SKM-1 (cell line): ENCODE results near the gene TACC2.
"Not testable (repeated sequence)": the region's sequence is repeated elsewhere in the genome, so short reads cannot be mapped to it uniquely, and the experiment has no call there.

Source experiments
- DNase-seq: peaks from one replicate; lab custom pipeline; 2025; ENCODE audit not compliant: unreplicated experiment; lab: John Stamatoyannopoulos, UW

TACC2 gene

GRCh38 chr10:122188706-122189105 lies 199.7 kb downstream of the TACC2 start:
- no peak for DNase-seq

GRCh38 chr10:122189185-122189584 lies 200.2 kb downstream of the TACC2 start:
- no peak for DNase-seq

DNA sequence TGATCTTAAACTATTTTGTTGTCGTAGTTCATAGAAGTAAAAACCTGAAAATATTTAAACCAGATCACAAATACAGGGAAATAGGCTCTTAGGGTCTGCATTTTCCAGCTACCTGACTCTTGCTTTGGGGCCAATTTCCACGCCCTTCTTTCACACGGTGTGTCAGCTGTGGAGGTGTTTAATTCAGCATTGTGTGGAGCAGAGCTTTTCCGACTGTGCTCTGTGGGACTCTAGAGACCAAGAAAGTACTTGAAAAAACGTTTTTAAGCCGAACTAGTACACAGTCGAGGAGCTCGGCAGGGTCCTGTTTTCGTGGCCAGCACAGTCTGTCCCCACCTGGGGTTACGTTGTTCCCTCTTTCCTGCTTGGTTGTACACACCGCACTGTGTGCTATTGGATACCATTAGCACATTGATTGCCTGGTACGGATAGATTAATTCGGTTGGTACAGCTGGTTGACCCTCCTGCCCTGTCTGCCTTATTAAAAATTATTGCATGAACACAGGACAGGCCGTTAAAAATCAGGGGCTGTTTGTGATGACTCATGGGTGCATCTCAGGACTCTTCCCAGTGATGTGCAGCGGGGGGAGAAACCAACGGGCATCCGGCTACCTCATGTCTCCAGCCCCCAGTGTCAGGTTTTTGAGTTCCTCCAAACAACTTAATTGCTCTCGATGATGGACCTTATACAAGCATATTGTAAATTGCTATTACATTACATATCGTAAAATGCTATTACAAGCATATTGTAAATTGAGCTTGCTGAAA lies 201.4 kb downstream of the TACC2 start:
- no peak for DNase-seq

GRCh38 chr10:122191936-122192541 lies 203.1 kb downstream of the TACC2 start:
- no peak for DNase-seq

GRCh38 chr10:122194251-122194650 lies 205.3 kb downstream of the TACC2 start:
- DNase-seq = no peak

GRCh38 chr10:122196218-122196617 lies 207.3 kb downstream of the TACC2 start:
- no peak for DNase-seq

DNA sequence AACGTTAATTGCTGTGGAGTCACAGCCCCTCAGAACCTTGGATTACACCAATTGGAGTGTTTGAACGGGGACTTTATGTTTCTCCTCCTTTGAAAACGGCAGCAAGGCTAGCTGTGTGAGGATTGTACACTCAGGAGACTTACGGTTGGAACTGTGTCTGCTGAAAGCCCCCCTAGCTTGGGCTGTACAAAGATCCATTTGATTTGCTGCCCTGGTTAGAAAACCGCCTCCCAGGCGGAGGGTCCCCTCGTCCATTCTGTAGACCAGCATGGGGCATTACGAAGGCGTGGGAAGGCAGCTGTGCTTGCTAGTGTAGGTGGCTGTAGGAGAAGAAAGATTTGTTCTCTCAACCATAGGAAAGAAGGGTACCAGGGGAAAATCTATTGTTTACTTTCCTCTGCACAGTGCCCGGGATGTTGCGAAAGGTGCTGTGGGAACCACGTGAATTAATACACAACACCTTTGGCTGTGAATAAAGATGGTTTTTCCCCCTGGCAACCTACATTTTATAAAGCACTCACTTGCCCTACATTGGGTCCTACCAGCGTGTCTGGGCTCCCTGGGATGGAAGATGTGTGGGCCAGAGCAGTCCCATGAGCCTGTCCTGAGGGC lies 208.8 kb downstream of the TACC2 start:
- no peak for DNase-seq

- DNase-seq = no peak
Observed at GRCh38 chr10:122198631-122199030, 209.7 kb downstream of the TACC2 start.

DNA sequence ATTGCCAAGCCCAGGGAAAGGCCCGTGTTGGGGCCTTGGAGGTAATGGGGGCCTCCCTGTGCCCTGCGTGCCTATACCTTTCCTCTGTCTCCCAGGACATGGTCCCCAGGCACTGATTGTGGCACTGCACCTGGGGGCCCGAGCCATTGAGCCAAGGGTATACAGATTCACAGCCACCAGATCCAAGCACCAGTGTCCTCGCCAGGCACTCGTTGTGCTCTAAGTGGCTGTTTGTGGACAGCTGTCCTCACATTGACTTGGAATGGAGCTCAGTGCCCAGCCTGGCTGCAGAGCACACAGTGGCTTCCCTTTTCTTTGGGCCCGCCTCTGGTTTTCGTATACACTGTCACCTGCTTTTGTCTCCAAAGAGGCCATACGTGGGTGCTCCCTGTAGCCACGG lies 210.1 kb downstream of the TACC2 start:
- no peak for DNase-seq

GRCh38 chr10:122199689-122200088 lies 210.7 kb downstream of the TACC2 start:
- no peak for DNase-seq

DNA sequence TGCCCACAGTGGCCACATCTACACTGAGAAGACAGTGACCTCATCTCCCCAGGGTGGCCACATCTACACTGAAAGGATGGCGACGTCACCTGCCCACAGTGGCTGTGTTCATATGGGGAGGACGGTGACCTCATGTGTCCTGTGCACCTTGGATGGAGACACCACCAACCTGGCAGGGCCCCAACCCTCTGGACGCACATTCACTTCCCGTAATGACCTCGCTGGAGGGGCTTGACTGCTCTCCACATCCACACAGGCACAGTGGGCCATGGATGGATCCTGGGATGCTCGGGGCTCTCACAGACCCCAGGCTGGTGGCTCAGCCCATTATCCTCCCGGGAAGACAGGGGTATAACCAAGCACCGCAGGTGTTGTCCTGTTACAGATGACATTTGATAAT lies 212.4 kb downstream of the TACC2 start:
- DNase-seq = no peak

GRCh38 chr10:122203180-122203579 lies 214.2 kb downstream of the TACC2 start:
- DNase-seq = not testable (repeated sequence)

GRCh38 chr10:122204691-122205489 lies 215.9 kb downstream of the TACC2 start:
- no peak for DNase-seq

DNA sequence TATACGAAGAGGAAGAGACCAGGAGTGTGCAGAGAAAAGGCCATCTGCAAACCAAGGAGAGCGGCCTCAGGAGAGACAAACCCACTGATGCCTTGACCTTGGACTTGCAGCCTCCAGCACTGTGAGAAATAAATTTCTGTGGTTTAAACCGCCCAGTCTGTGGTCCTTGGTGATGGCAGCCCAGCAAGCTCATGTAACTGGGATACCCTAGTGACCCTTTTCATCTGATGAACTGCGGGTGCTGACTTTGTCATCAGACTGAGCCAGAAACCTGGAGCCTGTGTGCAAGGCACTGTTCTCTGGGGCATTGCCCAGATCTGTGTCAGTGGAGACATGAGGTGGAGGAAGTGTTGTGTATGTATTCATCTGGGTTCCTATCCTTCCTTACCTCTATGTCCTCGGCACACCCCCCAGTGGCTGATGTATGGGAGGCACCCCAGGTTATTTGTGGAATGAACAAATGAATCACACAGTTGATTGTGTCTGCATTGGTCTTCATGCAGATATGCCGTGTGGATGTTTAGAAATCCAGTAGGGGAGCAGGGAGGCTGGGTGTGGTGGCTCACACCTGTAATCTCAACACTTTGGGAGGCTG lies 217.6 kb downstream of the TACC2 start:
- no peak for DNase-seq

DNA sequence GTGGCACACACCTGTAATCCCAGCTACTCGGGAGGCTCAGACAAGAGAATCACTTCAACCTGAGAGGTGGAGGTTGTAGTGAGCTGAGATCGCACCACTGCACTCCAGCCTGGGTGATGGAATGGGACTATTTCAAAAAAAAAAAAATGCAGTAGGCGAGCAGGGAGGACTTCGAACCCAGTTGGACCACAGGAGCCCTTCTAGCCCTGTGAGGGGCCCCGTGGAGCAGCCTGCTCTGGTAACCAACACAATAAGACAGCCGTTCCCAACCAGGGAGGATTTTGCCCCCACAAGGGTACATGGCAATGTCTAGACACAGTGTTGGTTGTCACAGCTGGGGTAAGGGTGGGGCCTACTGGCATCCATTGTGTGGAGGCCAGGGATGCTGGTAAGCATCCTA lies 218.2 kb downstream of the TACC2 start:
- no peak for DNase-seq

DNA sequence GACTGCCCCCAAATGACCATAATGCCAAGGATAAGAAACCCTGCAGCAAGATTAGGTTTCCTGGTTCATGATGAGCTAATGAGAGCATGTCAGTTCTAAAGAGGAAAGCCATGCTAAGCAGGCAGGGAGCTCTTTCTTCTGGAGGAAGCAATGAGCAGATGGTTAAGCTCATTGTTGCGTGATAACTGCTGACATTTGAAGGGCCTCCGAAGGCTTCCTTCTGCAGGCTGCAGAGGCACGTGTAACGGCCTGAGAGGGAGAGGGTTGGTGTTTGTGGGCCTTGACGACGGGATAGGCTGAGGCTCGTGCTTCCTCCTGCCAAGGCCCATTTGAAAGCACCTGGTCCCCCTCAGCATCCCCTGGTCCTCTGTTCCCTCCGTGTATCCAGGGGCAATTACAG lies 218.6 kb downstream of the TACC2 start:
- no peak for DNase-seq

- DNase-seq = no peak
Observed at GRCh38 chr10:122208571-122209430, 219.8 kb downstream of the TACC2 start.

DNA sequence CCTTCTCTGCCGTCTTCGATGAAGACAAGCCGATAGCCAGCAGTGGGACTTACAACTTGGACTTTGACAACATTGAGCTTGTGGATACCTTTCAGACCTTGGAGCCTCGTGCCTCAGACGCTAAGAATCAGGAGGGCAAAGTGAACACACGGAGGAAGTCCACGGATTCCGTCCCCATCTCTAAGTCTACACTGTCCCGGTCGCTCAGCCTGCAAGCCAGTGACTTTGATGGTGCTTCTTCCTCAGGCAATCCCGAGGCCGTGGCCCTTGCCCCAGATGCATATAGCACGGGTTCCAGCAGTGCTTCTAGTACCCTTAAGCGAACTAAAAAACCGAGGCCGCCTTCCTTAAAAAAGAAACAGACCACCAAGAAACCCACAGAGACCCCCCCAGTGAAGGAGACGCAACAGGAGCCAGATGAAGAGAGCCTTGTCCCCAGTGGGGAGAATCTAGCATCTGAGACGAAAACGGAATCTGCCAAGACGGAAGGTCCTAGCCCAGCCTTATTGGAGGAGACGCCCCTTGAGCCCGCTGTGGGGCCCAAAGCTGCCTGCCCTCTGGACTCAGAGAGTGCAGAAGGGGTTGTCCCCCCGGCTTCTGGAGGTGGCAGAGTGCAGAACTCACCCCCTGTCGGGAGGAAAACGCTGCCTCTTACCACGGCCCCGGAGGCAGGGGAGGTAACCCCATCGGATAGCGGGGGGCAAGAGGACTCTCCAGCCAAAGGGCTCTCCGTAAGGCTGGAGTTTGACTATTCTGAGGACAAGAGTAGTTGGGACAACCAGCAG lies 221.7 kb downstream of the TACC2 start:
- DNase-seq = no peak

DNA sequence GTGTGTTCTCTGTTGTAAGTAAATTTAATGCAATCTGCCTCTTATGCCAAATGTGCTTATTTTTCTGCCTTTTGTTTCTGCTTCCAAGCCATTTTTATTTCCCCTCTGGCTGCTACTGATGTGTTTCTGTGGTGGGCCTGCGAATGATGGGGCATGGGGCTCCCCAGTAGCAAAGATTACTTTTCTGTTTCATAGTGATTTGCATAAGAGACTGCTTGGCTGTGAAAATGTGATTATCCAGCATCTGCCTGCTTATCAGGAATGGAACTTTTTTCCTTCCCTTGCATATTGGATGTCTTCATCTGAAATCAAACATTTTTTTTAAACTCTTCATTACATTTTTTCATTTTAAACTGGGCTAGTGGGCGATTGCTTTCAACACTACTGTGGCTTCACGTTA lies 224.4 kb downstream of the TACC2 start:
- no peak for DNase-seq
